Endothelial cell of umbilical vein (primary cell): ENCODE measurements around the gene HS6ST2.
A peak's percentile ranks its signal among the peaks of the same experiment; 100 is the strongest.

Experiments used
- EZH2 ChIP-seq: IDR thresholded peaks from 2 replicates; pipeline ENCODE4 v1.6.1; 2012; ENCODE audit warnings: borderline replicate concordance, low read depth, mild to moderate bottlenecking, moderate library complexity, low read length, inconsistent platforms; ENCODE audit not compliant: severe bottlenecking
- FOS ChIP-seq: IDR thresholded peaks from 2 replicates; pipeline ENCODE4 v1.6.1; 2011; ENCODE audit warnings: mild to moderate bottlenecking, low read length, moderate library complexity, borderline replicate concordance; ENCODE audit not compliant: insufficient read depth
- GATA2 ChIP-seq: IDR thresholded peaks from 2 replicates; pipeline ENCODE4 v1.7.0; 2011; ENCODE audit warnings: low read depth, mild to moderate bottlenecking, moderate library complexity, mixed read lengths, low read length; ENCODE audit not compliant: insufficient read length, insufficient read depth
- JUN ChIP-seq: IDR thresholded peaks from 2 replicates; pipeline ENCODE4 v1.6.1; 2011; ENCODE audit warnings: borderline replicate concordance, low read depth; ENCODE audit not compliant: insufficient read length, insufficient read depth
- MYC ChIP-seq: IDR thresholded peaks from one replicate; pipeline ENCODE4 v1.6.1; 2011; ENCODE audit warnings: mild to moderate bottlenecking, low read depth, low read length
- POLR2A ChIP-seq: IDR thresholded peaks from 2 replicates; pipeline ENCODE4 v1.6.1; 2012; ENCODE audit warnings: low read depth, mild to moderate bottlenecking, control low read depth, low read length
- POLR2AphosphoS5 ChIP-seq: IDR thresholded peaks from 2 replicates; pipeline ENCODE4 v1.6.1; 2012; ENCODE audit warnings: low read depth, mild to moderate bottlenecking, control low read depth, low read length, moderate library complexity; ENCODE audit not compliant: insufficient read depth
- TF ChIP-seq, protein P1 (sequence below), 2 donors: IDR thresholded peaks; 1 replicate in 1 of 2; 2 replicates in 1 of 2; pipeline ENCODE4 v1.5.1; 2011; ENCODE audit warnings: low read length in 2 of 2, mild to moderate bottlenecking in 2 of 2, moderate library complexity in 2 of 2, control low read depth in 1 of 2, inconsistent platforms in 1 of 2, low read depth in 1 of 2; ENCODE audit not compliant: insufficient read depth in 1 of 2; ENCODE audit errors: extremely low read depth in 1 of 2
- TF ChIP-seq, protein P2 (sequence below): IDR thresholded peaks from 2 replicates; pipeline ENCODE4 v1.6.1; 2011; ENCODE audit not compliant: insufficient read depth, insufficient read length

DNA sequence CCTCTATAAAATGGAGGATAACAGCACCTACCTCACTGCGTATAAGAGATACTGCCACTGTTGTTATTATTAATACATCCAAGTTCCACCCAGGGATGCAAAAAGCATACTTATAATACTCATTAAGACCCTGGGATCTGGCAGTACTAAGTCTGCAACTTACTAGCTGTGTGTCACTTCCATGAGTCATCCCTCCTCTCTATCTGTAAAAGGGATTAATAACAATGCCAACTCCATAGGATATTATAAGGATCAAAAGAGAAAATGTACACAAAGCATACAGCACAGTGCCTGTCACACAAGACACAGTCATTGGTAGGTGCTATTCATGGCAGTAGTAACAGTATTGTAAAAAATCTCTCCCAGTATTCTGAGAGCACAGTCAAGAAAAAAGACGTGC lies 216.7 kb downstream of the HS6ST2 start:
- TF ChIP-seq, protein P1, sequence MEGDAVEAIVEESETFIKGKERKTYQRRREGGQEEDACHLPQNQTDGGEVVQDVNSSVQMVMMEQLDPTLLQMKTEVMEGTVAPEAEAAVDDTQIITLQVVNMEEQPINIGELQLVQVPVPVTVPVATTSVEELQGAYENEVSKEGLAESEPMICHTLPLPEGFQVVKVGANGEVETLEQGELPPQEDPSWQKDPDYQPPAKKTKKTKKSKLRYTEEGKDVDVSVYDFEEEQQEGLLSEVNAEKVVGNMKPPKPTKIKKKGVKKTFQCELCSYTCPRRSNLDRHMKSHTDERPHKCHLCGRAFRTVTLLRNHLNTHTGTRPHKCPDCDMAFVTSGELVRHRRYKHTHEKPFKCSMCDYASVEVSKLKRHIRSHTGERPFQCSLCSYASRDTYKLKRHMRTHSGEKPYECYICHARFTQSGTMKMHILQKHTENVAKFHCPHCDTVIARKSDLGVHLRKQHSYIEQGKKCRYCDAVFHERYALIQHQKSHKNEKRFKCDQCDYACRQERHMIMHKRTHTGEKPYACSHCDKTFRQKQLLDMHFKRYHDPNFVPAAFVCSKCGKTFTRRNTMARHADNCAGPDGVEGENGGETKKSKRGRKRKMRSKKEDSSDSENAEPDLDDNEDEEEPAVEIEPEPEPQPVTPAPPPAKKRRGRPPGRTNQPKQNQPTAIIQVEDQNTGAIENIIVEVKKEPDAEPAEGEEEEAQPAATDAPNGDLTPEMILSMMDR (IDR thresholded peaks at IDR 0.05; ENCODE audit: extremely low read depth in 1 of 2, insufficient read depth in 1 of 2, low read depth in 1 of 2, low read length in 2 of 2) = no peak
- TF ChIP-seq POLR2AphosphoS5 (no peak), GATA2 (no peak), POLR2A (no peak), MYC (no peak), EZH2 (no peak), JUN (no peak), FOS (peak; percentile 45)
- TF ChIP-seq, protein P2, sequence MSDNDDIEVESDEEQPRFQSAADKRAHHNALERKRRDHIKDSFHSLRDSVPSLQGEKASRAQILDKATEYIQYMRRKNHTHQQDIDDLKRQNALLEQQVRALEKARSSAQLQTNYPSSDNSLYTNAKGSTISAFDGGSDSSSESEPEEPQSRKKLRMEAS = no peak
